Stimulated activated CD4-positive, alpha-beta T cell treated with anti-CD3 and anti-CD28 coated beads, TNF-alpha, amount 100 ng/mL, for 1 hour (primary cell): ENCODE results near the gene ITPR2.
"Not testable (repeated sequence)": the region's sequence is repeated elsewhere in the genome, so short reads cannot be mapped to it uniquely, and the experiment has no call there.

Source experiments
- DNase-seq, 3 donors: peaks; one replicate each; pipeline ENCODE4 v3.0.0-alpha.2; 2020; ENCODE audit warnings: low read depth in 3 of 3, low spot score in 1 of 3

The ITPR2 gene

DNA sequence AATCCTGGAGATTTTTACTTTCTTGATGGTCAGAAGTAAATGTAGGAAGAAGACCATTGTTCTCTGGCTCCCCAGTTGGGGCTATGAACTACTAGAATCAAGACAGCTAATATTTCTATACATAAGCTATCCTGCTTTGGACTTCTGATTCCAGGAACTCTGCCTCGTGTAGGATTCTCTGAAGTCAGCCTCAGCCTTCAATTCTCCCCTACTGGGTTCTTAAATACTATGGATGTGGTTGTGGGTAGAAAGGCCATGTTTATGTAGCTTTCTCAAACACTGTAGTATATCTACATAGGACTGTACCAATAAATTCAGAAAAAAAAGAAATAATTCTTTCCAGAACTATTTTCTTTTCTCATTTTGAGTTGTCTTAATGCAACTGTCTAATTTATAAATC lies 302.5 kb downstream of the ITPR2 start:
- no peak for DNase-seq

DNA sequence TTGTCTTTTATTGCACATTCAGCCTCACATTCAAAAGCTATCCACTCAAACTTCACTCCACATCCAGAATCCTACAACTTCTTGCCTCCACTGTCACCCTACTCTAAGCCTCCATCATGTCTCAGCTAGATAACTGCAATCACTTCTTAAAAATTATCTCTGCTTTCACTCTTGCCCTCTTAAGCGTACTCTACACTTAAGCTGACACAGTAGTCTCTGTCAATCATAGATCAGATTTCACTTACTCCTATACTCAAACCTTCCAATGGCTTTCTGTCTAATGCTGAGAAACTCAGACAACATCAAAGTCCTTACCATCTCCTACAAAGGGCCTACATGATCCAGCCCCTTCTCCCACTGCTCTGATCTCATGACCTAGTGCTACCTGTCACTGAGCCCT lies 304.1 kb downstream of the ITPR2 start:
- no peak for DNase-seq

DNA sequence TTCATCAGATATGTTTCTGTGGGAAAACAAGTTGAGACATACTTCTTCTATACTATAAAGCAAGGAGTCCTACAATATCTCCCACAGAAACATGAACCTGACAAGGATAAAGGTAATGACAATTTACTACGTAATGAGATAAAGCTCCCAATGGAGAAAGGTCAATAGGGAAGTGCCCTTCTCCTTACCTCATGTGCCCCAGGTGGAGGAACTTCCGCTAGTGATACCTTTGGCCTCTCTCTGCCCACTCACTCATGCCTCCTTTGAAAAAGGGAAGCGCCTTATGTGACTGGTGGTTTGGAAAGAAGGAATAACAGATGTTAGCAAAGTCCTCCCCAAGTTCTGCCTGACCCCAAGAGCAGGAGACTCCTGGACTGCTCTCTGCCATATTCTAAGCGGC lies 305.3 kb downstream of the ITPR2 start:
- DNase-seq = no peak

DNA sequence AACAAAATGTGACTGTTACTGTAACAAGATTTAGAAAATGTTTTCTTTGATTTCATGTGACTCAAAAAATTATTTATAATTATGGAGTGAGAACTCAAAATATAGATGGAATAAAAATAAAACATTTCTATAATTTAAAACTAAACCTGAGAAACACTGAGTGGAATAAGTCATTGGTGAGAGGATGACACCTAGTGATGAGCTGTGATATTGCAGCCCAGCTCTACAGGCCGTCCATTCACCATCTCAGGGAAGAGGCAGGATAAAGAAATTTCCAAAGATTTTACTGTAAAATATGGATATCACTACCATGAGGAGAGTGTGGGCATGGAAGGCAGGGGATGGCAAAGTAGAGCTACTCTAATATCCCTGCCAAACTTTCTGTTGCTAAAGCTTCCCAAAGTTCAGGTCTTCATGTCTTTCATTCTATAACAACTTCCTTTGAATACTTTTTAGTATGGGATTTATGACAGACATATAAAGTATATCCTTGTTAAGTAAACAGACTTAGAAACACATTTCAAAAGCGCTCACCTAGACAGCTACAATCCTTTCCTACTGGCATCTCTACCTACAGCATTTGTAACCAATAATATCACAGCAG lies 308.0 kb downstream of the ITPR2 start:
- DNase-seq = no peak

DNA sequence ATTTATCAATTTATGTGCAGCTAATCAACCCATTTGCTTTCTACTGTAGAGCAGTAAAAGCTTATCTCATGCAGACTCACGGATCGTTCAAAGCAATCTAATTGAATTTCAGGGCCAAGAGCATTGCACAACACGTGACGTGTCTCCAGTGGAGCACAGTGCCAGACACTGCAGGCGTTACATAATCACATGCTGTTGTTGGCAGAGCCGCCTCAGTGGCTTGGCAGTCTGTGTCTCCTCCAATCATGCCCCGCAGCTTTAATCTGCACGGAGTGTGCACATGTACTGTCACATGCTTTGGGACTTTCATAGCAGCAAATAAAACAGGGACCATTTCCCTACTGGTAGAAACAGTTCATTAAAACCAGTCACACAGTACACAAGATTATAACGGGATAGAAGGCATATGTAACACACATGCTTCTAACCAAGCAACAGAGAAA lies 309.3 kb downstream of the ITPR2 start:
- DNase-seq = no peak

DNA sequence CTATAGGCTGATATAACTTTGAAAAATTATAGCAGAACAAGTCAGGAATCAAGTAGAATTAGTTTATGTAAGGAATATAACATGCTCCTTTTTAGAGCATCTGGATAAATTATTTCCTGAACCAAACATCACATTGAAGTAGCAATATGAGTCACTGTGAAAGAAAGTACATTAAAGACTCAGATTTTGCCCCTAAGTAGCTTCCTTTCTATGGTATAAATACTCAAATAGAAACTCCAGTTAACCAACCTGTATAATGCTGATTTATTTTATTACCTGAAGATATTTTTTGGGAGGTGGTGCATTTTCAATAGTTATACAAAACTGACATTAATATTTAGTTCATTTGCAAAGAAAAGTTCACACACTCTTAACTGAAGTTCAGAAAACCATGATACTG lies 312.1 kb downstream of the ITPR2 start:
- DNase-seq = no peak

DNA sequence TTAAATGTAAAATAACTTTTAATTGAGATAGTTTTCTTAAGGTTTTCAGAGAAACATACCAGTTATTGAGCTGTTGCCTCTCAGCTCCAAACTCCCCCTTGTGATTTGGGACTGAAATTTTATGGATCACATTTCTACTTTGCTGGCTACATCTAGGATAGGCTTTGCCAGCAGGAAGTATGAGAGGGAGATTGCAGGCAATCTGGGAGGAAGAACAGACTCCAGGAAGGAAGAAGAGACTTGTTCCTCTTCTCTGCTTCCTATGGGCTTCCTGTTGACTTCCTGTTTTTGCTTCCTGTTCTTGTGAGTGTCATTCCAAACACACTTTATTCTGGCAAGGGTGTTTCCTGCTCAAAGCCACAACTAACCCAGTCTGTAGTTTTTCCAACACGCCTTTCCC lies 312.9 kb downstream of the ITPR2 start:
- no peak for DNase-seq

DNA sequence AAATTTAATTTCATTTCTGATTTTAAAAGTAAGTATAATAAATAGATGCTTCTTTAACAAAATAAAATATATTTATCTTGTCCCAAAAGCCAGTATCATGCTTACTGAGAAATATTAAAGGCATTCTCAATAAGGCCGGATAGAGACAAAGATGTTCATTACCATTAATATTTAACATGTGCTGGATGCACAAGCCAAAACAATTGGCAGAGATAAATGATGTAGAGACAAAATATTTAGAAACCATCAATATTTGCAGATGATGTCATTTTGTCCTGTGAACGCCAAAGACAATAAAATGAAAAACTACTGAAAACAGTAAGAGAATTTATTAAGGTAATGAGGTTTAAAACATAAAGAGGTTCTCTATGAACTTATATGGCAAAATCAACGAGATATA lies 313.5 kb downstream of the ITPR2 start:
- no peak for DNase-seq

DNA sequence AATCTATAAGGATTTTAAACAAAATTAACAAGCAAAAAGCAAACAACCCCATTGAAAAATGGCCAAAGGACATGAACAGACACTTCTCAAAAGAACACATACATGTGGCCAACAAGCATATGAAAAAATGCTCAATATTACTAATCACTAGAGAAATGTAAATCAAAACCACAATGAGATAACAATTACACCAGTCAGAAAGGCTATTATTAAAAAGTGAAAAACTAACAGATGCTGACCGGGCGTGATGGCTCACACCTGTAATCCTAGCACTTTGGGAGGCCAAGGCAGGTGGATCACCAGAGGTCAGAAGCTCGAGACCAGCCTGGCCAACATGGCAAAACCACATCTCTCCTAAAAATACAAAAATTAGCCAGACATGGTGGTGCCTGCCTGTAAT lies 315.7 kb downstream of the ITPR2 start:
- not testable (repeated sequence) for DNase-seq

DNA sequence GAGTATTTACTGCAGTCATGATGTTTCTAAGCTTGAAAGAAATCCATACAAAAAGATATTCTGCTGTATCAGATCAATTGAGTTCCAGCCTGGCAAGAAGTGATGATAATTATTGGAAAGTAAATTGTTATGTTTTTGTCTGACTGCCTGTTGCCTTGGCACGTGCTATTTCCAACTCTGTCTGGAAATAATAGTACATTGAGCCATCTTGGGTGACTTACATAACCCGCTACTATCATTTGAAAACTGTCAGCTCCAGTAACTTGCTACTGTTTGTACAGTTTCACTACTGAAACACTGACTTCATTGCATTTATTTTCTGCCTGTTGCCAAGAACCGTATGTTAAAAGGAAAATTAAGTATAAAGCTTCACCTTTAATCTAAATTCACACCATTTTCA lies 318.6 kb downstream of the ITPR2 start:
- DNase-seq = no peak

DNA sequence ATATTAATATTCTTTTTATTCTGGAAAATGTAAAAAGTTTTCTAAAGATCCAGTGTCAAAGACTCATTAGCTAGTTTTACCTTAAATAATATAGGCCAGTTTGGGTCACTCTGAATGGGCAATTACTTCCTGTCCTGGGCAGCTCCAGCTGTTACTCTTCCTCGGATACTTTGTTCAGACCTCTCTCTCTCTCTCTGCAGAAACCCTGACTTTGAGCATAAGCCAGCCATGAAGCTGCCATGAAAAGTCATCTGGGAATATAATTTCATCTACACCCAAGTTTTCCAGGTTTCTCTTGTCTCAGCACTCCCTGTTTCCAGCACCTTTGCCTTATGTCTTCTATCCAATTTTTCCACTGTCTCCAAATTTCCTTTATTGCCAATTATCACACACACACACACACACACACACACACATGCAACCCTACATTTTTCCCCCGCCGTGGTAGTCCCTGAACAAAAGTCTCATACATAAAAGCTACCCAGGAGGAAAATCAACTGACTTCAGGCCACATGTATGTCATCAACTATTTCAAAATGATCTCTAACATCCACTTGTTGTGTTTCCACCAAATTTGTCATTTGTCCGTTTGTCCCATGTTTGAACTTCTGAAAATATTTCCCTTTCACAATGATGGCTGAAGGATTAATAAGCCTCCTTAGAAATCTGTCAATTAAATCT lies 319.5 kb downstream of the ITPR2 start:
- no peak for DNase-seq

DNA sequence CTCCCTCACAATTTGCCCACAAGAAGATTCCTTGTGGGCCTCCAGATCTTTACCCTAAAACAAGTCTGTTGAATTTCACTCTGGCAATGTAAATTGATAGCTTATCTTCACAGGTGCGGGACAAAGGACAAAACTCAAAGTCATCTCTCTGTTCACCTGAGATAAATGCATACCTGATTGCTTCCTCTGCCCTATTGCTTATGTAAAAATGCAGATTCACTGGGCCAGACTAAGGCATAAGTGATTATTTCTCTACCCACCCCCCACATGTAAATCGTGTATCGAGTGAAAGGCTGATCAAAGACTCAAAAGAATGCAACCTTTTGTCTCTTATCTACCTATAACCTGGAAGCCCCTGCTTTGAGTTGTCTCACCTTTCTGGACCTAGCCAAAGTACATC lies 320.8 kb downstream of the ITPR2 start:
- no peak for DNase-seq

DNA sequence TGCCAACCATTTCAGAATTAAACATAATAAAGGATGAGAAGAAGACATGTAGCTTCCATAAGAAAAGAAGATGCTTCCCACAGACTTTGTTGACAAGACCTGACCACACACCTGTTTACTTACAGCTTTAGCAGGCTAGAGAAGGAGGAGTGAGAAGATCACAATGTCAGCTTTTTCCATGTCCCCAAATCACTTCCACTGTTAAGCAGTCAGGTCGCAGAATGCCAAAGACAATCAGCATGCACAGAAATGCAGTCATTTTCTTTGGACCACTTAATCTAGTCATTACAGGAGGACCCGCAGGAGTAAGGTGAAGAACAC lies 322.7 kb downstream of the ITPR2 start:
- DNase-seq = no peak

DNA sequence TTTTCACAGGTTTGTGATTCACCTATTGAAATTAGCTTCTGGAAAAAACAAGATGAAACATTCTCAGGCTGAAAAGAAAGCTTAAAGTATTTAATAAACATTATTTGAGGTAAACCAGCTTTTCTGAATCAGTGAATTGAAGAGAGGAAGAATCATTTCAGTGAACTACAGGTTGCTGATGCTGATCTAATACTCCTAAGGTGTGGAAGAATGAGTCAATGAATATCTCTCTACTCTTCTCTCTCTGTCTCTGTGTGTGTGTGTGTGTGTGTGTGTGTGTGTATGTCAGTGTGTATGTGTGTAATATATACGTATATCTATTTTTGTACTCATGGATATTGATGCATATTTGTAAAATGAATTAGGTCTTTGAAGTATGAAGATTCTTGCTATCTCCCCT lies 325.4 kb downstream of the ITPR2 start:
- DNase-seq = no peak

DNA sequence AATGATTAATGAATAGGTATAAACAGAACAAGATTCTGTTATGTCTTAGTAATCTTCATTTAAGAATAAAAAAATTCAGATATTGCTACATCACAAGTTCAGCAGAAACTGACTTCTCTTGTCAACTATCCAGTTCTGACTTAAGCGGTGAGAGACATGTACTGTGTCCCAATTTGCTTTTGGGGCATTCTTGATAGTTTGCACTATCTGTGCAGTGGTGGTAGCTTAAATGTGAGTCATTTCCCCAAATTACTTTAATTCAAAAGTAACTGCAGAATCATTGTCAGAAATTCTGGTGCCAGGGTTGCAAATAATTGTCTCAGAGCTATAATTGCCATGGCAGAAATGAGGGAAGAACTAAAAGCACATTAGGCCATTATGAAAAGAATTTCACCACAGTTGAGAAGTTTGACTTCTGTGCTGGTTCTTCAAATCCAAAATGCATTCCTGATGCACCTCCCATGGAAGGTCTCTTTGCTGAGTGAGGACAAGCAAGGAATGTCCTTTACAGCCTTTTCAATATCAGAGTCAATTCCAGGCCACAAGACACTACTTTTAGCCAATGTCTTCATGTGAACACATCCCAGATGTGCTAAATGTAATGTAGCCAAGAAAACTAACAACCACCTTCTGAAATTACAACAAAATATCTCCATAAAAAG lies 332.9 kb downstream of the ITPR2 start:
- DNase-seq = no peak

DNA sequence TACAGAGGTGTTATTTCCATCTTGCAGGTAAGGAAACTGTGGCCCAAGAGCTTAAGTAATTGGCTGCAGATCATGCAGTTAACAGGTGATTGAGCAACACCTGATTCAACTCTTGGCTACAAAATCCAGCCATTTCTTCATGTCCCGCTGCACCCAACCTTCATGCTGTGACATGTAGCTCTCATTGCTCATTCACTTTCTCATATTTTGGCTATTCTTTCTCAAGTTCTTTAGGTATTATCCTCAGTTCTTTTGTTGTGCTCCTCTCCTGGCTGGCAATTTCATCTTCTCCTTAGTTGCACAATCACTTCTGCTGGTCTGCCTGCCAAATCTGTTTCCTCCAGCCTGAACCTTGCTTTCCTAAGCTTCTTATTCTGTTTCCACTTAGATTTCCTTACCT lies 336.8 kb downstream of the ITPR2 start:
- no peak for DNase-seq

DNA sequence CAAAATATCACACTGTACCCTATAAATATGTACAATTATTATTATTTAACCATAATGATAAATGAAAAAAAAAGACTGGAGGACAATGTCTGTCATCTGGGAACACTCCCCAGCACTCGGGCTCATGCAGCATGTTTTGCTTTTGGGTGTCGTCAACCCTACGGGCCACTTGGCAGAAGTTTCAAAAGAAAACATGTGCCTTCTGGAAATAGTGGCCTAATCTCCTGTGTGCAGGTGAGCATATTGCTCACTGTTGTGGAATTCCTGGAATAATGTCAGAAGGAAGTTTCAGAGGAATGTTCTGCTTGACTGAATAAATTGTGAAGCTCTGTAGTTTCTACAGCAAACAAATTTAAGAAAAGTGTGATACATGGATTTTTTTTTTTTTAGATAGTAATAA lies 339.3 kb downstream of the ITPR2 start:
- no peak for DNase-seq

DNA sequence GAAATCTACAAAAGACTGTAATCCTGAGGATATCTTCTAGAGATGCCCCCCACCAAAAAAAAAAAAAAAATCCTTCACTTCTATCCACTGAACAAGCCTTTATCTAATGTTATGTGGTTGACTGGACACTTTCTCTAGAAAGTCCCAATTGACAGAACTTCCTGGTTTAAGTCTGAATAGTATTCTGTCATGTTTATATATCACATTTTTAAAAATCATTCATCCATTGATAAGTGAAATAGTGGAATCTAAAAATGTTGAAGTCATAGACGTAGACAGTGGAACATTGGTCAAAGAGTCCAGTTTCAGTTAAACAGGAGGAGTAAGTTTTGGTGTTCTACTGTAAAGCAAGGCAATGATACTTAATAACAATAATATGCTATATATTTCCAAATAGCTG lies 340.6 kb downstream of the ITPR2 start:
- DNase-seq = no peak

DNA sequence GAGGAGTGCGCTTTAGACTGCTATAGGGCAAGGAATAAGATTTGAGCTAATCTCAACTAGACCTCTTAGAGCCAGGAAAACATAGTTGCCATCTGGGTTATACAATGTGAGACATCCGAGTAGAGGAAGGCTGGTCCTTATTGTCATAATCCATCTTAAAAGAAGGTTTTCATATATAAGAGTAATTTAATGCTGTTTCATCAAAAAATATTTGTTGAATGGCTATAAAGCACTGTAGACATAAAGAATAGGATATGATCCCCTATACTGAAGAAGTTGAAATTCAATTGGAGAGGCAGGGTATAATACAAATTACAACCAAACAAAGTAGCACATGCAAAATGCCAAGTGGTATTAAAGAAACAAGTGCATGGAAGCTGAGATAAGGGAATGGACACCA lies 343.1 kb downstream of the ITPR2 start:
- DNase-seq = no peak

DNA sequence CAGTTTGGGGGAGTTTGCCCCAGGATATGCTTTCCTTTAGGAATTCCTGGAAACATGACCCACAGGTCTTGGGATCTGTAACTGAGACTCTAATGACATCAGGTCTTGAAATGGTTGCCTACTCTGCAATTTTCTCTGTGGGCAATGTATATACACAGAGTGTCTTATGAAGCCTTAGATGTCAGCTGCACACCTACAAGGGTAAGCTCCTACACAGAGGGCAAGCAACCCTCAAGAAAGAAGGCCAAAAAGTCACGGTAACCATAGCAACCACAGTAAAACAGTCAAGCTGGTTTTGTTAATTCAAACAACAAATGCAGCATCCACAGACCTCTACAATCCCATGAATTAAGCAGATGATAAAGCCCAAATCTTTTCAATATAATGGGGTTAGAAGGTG lies 344.6 kb downstream of the ITPR2 start:
- no peak for DNase-seq

DNA sequence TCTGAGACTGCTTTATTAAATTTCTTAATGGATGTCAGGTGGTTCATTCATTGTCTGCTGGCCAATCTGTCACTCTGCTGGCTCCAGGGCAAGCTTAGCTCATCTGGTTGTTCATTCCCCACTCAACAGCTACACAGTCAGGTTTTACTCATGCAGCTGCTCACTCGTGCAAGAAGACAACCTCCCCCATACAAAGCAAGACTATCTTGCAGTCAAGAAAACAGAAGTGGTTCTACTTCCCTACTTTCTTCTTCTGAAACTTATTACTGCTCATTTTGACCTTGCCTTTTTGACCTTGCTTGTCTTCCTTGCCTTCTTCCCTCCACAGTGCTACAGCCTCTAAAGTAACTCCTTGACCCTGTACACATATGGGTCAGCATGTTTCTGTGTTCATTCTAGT lies 359.7 kb downstream of the ITPR2 start:
- no peak for DNase-seq

DNA sequence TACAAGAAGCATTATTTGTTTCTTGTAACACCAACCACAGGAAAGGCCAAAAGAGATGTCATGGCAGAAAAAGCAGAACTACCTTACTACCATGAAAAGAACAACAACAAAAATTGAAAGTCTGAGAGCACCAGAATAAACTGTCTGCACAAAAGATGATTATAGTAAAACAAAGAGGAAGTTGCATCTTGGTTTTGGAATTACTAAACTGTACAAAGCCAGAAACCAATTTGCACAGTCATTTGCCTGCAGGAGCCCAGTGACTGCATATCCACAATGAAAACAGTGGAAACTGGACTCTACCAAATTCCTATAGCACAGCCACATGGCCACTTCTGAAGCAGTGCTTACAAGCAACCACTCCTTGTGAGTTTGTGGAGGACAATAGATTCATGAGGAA lies 361.4 kb downstream of the ITPR2 start:
- no peak for DNase-seq
